Measurements from ENCODE around the gene JAK1. TPM values are rescaled to one million over a fixed set of nuclear protein-coding genes. Genes with fewer than 3 reads are reported as not detected.

The JAK1 gene
- total RNA-seq, 3 donors from 2014 or later (not counting 1 experiment from before 2014, with no cell fraction given) = 507 to 626 (median 526) TPM

- peak; percentile 79 to 96 (median 86) for ATAC-seq
- Mint-ChIP-seq H3K36me3 (peaks cover 26% of the 10 kb centered on the region), H3K4me1 (peaks cover 73 to 85% of the 10 kb centered on the region in 2 donors)
These were observed 102.1 kb downstream of the JAK1 start for GRCh38 chr1:64864018-64864940.

DNA sequence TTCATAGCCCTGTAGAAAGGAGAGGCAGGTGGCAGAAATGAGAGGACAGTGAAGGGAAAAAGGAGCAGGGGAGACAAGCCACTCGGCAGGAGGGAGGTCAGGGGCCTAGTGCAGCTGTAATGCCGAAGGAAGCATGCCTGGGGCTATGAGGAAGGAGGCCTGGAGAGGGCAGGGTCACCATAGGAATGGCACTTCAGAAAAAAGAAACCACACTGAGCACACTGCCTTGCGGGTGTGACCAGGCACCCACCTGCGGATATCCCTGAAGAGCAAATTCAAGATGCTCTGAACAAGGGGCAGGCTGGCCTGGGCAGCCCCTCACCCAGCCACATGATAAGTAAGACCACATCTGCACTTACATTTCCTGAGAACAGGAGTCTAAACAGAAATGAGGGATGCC, 104.7 kb downstream of the JAK1 start:
- 34% methylated on average over 4 of the region's 4 CpGs for WGBS (ENCODE audit: insufficient coverage)
- Mint-ChIP-seq H3K36me3 (peaks cover 17% of the 10 kb centered on the region), H3K27ac (peak overlapping the region; percentile 88 to 93), H3K4me3 (peak overlapping the region; percentile 17), H3K9me3 (no peaks in the 10 kb centered on the region), H3K4me1 (peaks cover 74 to 82% of the 10 kb centered on the region in 2 donors), H3K27me3 (ENCODE audit: low read depth in 2 of 2) (no peaks in the 10 kb centered on the region)
- Histone ChIP-seq H3K4me1 (ENCODE audit: control insufficient read depth, insufficient read depth, low read length) (peaks cover 58% of the 10 kb centered on the region), H3K9me3 (ENCODE audit: control insufficient read depth, insufficient read depth, low read length) (no peaks in the 10 kb centered on the region), H3K4me3 (ENCODE audit: low read length) (no peak overlapping the region), H3K36me3 (ENCODE audit: control insufficient read depth, insufficient read depth, low read length) (peaks cover 65% of the 10 kb centered on the region), H3K27me3 (ENCODE audit: control insufficient read depth, insufficient read depth, low read length) (no peaks in the 10 kb centered on the region), H3K27ac (ENCODE audit: low read length) (peak overlapping the region; percentile 30)
- TF ChIP-seq, protein P1, sequence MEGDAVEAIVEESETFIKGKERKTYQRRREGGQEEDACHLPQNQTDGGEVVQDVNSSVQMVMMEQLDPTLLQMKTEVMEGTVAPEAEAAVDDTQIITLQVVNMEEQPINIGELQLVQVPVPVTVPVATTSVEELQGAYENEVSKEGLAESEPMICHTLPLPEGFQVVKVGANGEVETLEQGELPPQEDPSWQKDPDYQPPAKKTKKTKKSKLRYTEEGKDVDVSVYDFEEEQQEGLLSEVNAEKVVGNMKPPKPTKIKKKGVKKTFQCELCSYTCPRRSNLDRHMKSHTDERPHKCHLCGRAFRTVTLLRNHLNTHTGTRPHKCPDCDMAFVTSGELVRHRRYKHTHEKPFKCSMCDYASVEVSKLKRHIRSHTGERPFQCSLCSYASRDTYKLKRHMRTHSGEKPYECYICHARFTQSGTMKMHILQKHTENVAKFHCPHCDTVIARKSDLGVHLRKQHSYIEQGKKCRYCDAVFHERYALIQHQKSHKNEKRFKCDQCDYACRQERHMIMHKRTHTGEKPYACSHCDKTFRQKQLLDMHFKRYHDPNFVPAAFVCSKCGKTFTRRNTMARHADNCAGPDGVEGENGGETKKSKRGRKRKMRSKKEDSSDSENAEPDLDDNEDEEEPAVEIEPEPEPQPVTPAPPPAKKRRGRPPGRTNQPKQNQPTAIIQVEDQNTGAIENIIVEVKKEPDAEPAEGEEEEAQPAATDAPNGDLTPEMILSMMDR (IDR thresholded peaks at IDR 0.05) = peak; percentile 29
- ATAC-seq (peak; percentile 39 to 59 (median 54)), DNase-seq (peak; percentile 32 to 48)
- intact Hi-C loops (cut with micrococcal nuclease) = loop anchor here (1.0 to 5.0 kb wide), 3 partner anchors 161 to 214 kb away; no protein-coding TSS in a partner anchor

More at GRCh38 chr1:64864018-64864940, 102.1 kb downstream of the JAK1 start:
- Histone ChIP-seq H3K27me3 (ENCODE audit: control insufficient read depth, insufficient read depth, low read length) (no peaks in the 10 kb centered on the region), H3K27ac (ENCODE audit: low read length) (peak overlapping the region; percentile 80), H3K4me1 (ENCODE audit: control insufficient read depth, insufficient read depth, low read length) (peaks cover 52% of the 10 kb centered on the region), H3K36me3 (ENCODE audit: control insufficient read depth, insufficient read depth, low read length) (peaks cover 62% of the 10 kb centered on the region), H3K9me3 (ENCODE audit: control insufficient read depth, insufficient read depth, low read length) (no peaks in the 10 kb centered on the region), H3K4me3 (ENCODE audit: low read length) (no peak overlapping the region)
- Mint-ChIP-seq H3K27me3 (ENCODE audit: low read depth in 2 of 2) (no peaks in the 10 kb centered on the region), H3K9me3 (no peaks in the 10 kb centered on the region), H3K4me3 (peak overlapping the region; percentile 85), H3K27ac (peak overlapping the region; percentile 88 to 93)
- DNase-seq = peak; percentile 72 to 87
- TF ChIP-seq, protein P1 (IDR thresholded peaks at IDR 0.05) = no peak
- intact Hi-C loops (cut with micrococcal nuclease) = loop anchor here (1.0 to 5.0 kb wide), 6 partner anchors 13 to 158 kb away; no protein-coding TSS in a partner anchor
- WGBS (ENCODE audit: insufficient coverage) = 11% methylated on average over 12 of the region's 14 CpGs

GRCh38 chr1:64857347-64857746, 109.0 kb downstream of the JAK1 start:
- Mint-ChIP-seq H3K27ac (peak overlapping the region; percentile 77), H3K36me3 (peaks cover 22% of the 10 kb centered on the region), H3K27me3 (ENCODE audit: low read depth in 2 of 2) (no peaks in the 10 kb centered on the region), H3K9me3 (no peaks in the 10 kb centered on the region), H3K4me1 (peaks cover 45 to 58% of the 10 kb centered on the region in 2 donors), H3K4me3 (no peak overlapping the region)
- H3K27me3 ChIP-seq (ENCODE audit: control insufficient read depth, insufficient read depth, low read length) = no peaks in the 10 kb centered on the region
- peaks cover 27% of the 10 kb centered on the region for H3K4me1 ChIP-seq (ENCODE audit: control insufficient read depth, insufficient read depth, low read length)
- intact Hi-C loops (cut with micrococcal nuclease) = no loop called here
- 98% methylated on average over 4 of the region's 4 CpGs for WGBS (ENCODE audit: insufficient coverage)
- ATAC-seq (no peak), DNase-seq (no peak)
- TF ChIP-seq, protein P1 (IDR thresholded peaks at IDR 0.05) = no peak
- no peaks in the 10 kb centered on the region for H3K9me3 ChIP-seq (ENCODE audit: control insufficient read depth, insufficient read depth, low read length)
- peaks cover 87% of the 10 kb centered on the region for H3K36me3 ChIP-seq (ENCODE audit: control insufficient read depth, insufficient read depth, low read length)
- no peak overlapping the region for H3K27ac ChIP-seq (ENCODE audit: low read length)
- H3K4me3 ChIP-seq (ENCODE audit: low read length) = no peak overlapping the region
